Measurements from ENCODE around the gene ENO1.

The ENO1 gene

DNA sequence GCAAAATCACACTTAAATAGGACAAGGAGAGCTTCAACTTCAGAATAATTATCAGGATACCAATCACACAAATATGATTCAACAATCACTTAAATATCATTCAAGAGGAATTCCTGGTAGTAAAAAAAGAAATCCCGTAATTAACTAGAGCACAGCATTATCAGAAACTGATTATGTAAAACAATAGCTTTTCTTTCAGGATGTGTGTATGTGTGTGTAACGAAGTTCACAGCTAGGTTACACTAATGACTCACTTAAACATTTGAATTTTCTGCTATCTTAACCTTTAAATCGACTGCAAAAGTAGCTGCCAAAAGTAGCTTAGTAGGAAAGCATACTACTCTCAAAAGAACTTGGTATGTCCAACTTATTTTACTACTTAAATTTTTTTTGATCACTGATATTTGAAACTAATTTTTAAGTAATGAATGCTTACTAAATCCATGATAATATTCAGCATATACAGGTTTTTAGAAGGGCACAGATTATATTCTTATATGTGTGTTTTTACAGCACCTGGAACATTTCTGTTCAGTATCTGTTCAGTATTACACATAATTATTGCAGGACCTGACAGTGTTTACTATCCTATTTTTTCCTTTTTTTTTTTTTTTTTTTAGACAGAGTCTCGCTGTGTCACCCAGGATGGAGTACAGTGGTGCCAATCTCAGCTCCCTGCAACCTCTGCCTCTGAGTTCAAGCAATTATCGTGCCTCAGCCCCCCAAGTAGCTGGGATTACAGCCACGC lies 65.3 kb downstream of the ENO1 start:
- no peak for DNase-seq (ENCODE audit: low read depth)

DNA sequence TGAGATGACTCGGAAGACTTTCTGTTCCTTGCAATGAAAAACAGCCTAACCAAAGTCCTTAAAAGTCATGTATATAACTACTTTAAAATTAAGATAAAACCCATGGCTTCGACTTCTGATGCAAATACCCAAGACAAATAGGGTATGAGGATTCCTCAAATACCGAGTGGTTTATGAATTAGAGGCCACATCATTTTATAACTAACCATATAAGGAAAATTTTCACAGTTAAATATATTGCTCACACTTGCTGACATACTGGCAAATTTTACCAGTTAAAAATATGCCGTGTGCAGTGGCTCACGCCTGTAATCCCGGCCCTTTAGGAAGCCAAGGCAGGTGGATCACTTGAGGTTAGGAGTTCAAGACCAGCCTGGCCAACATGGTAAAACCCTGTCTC lies 66.4 kb downstream of the ENO1 start:
- DNase-seq (ENCODE audit: low read depth): no peak

All from activated T-cell treated with anti-CD3 and anti-CD28 coated beads for 1 hour (primary cell).